IMR-90 (cell line): Measurements from ENCODE around the gene TLR3. TPM values are rescaled to one million over a fixed set of nuclear protein-coding genes. Genes with fewer than 3 reads are reported as not detected.

Experiments used
- ATAC-seq: fragments of 200-7000 bp; cut with Tn5 transposase; 2 replicates; pipeline ENCODE4 v1.9.1; 2020; ENCODE audit warnings: low read depth, mild to moderate bottlenecking, moderate library complexity
- BruUV-seq: library from RNA; stranded (reverse); fragments of 400-500 nt; replicated peaks from 2 replicates; lab custom pipeline; 2021; lab: Mats Ljungman, UMichigan
- CTCF ChIA-PET: fragments of 300-600 bp; formaldehyde crosslinking; extraction: SDS; loops from one replicate; lab custom pipeline; 2021; ENCODE audit warnings: antibody characterized with exemption; lab: Yijun Ruan, JAX
- POLR2A ChIA-PET: fragments of 300-600 bp; sonication (Branson Sonifier 250); formaldehyde crosslinking; loops from one replicate; lab custom pipeline; 2022; ENCODE audit warnings: antibody characterized with exemption; ENCODE audit not compliant: unreplicated experiment; lab: Charles Lee
- DNase-seq: peaks from one replicate; pipeline ENCODE4 v3.0.0; 2013
- H2AFZ ChIP-seq: replicated peaks from 2 replicates; pipeline ENCODE3; 2013; ENCODE audit warnings: low read length, mild to moderate bottlenecking; ENCODE audit not compliant: poor library complexity
- H2AK5ac ChIP-seq: 2 replicates; pipeline ENCODE4 v1.6.1; 2013; ENCODE audit warnings: low read depth, low read length, inconsistent platforms
- H2AK9ac ChIP-seq: replicated peaks from 2 replicates; pipeline ENCODE3; 2013; ENCODE audit warnings: mild to moderate bottlenecking, low read depth, low read length, moderate library complexity; ENCODE audit not compliant: poor library complexity
- H2BK120ac ChIP-seq: 2 replicates; pipeline ENCODE4 v1.6.1; 2013; ENCODE audit warnings: low read depth, low read length, inconsistent platforms
- H2BK15ac ChIP-seq: 3 replicates; pipeline ENCODE4 v1.6.1; 2013; ENCODE audit warnings: low read depth, low read length, inconsistent platforms
- H2BK20ac ChIP-seq: 2 replicates; pipeline ENCODE4 v1.6.1; 2013; ENCODE audit warnings: low read depth, mild to moderate bottlenecking, inconsistent platforms, low read length, moderate library complexity
- H2BK5ac ChIP-seq: 2 replicates; pipeline ENCODE4 v1.6.1; 2013; ENCODE audit warnings: mild to moderate bottlenecking, low read depth, low read length, inconsistent platforms; ENCODE audit not compliant: poor library complexity, severe bottlenecking
- H3K14ac ChIP-seq: replicated peaks from 2 replicates; pipeline ENCODE4 v1.6.1; 2013; ENCODE audit warnings: low read depth, low read length, inconsistent platforms
- H3K18ac ChIP-seq: 2 replicates; pipeline ENCODE4 v1.6.1; 2013; ENCODE audit warnings: low read depth, low read length, control low read depth
- H3K23ac ChIP-seq: 2 replicates; pipeline ENCODE4 v1.6.1; 2013; ENCODE audit warnings: low read depth, low read length, inconsistent platforms
- H3K27ac ChIP-seq: 2 replicates; pipeline ENCODE4 v1.5.1; 2013; ENCODE audit warnings: mild to moderate bottlenecking, control low read depth, low read length; ENCODE audit not compliant: insufficient read depth
- H3K27me3 ChIP-seq: 2 replicates; pipeline ENCODE4 v1.6.1; 2013; ENCODE audit warnings: low read length; ENCODE audit not compliant: control insufficient read depth, insufficient read depth
- H3K36me3 ChIP-seq: 2 replicates; pipeline ENCODE4 v1.6.1; 2013; ENCODE audit warnings: low read length, mixed read lengths; ENCODE audit not compliant: control insufficient read depth, insufficient read depth
- H3K4ac ChIP-seq: 2 replicates; pipeline ENCODE4 v1.6.1; 2013; ENCODE audit warnings: low read depth, low read length, inconsistent platforms
- H3K4me1 ChIP-seq: 2 replicates; pipeline ENCODE4 v1.6.1; 2013; ENCODE audit warnings: low read length, mixed read lengths; ENCODE audit not compliant: control insufficient read depth, insufficient read depth
- H3K4me2 ChIP-seq: 2 replicates; pipeline ENCODE4 v1.6.1; 2013; ENCODE audit warnings: low read depth, mild to moderate bottlenecking, control low read depth, low read length, moderate library complexity
- H3K4me3 ChIP-seq: 2 replicates; pipeline ENCODE4 v1.5.1; 2013; ENCODE audit warnings: low read depth, mild to moderate bottlenecking, control low read depth, low read length, moderate library complexity; ENCODE audit not compliant: insufficient read depth
- H3K56ac ChIP-seq: 2 replicates; pipeline ENCODE4 v1.6.1; 2013; ENCODE audit warnings: low read length, inconsistent platforms; ENCODE audit not compliant: insufficient read depth; ENCODE audit errors: extremely low read depth
- H3K79me1 ChIP-seq, 2 experiments: 2 replicates each; pipeline ENCODE4 v1.6.1; 2013; ENCODE audit warnings: low read length in 2 of 2, inconsistent platforms in 1 of 2, low read depth in 1 of 2
- H3K9ac ChIP-seq: 2 replicates; pipeline ENCODE4 v1.6.1; 2013; ENCODE audit warnings: low read depth, low read length, control low read depth
- H3K9me1 ChIP-seq: 2 replicates; pipeline ENCODE4 v1.6.1; 2013; ENCODE audit warnings: low read length, inconsistent platforms; ENCODE audit not compliant: insufficient read depth
- H3K9me3 ChIP-seq: 2 replicates; pipeline ENCODE4 v1.6.1; 2013; ENCODE audit warnings: low read length; ENCODE audit not compliant: control insufficient read depth, insufficient read depth
- H4K20me1 ChIP-seq: 2 replicates; pipeline ENCODE4 v1.6.1; 2013; ENCODE audit warnings: low read length, inconsistent platforms; ENCODE audit not compliant: insufficient read depth
- H4K5ac ChIP-seq: 2 replicates; pipeline ENCODE4 v1.6.1; 2013; ENCODE audit warnings: mild to moderate bottlenecking, low read depth, low read length, control low read depth
- H4K8ac ChIP-seq, 2 experiments: 2 replicates each; pipeline ENCODE4 v1.6.1; 2013; ENCODE audit warnings: low read depth in 2 of 2, low read length in 2 of 2, control low read depth in 1 of 2, inconsistent platforms in 1 of 2
- H4K91ac ChIP-seq: 2 replicates; pipeline ENCODE4 v1.6.1; 2013; ENCODE audit warnings: low read depth, low read length, inconsistent platforms; ENCODE audit not compliant: insufficient read depth
- CEBPB ChIP-seq: IDR thresholded peaks from 2 replicates; pipeline ENCODE4 v1.6.1; 2012; ENCODE audit warnings: low read depth, low read length, improper control_type of control experiment
- CHD1 ChIP-seq: IDR thresholded peaks from 2 replicates; pipeline ENCODE4 v1.6.1; 2012; ENCODE audit warnings: low read depth, low read length, improper control_type of control experiment
- CTCF ChIP-seq: conservative IDR thresholded peaks from 2 replicates; pipeline ENCODE4 v1.5.1; 2012; ENCODE audit warnings: mild to moderate bottlenecking, low read depth, low read length, improper control_type of control experiment
- FOS ChIP-seq: fragments of 150-350 bp; IDR thresholded peaks from 2 replicates; pipeline ENCODE4 v1.6.1; 2016; ENCODE audit warnings: low read depth, low read length
- MAFK ChIP-seq: IDR thresholded peaks from 2 replicates; pipeline ENCODE4 v1.6.1; 2012; ENCODE audit warnings: low read depth, low read length, improper control_type of control experiment
- MAZ ChIP-seq: IDR thresholded peaks from 2 replicates; pipeline ENCODE4 v1.6.1; 2012; ENCODE audit warnings: low read depth, mild to moderate bottlenecking, low read length, improper control_type of control experiment, moderate library complexity, borderline replicate concordance
- MXI1 ChIP-seq: IDR thresholded peaks from 2 replicates; pipeline ENCODE4 v1.6.1; 2012; ENCODE audit warnings: low read depth, mild to moderate bottlenecking, low read length, moderate library complexity, borderline replicate concordance
- NFE2L2 ChIP-seq: fragments of 150-350 bp; IDR thresholded peaks from 2 replicates; pipeline ENCODE4 v1.6.1; 2016; ENCODE audit warnings: low read depth, mild to moderate bottlenecking, low read length
- POLR2A ChIP-seq: IDR thresholded peaks from 2 replicates; pipeline ENCODE4 v1.6.1; 2012; ENCODE audit warnings: mild to moderate bottlenecking, low read depth, low read length
- RCOR1 ChIP-seq: IDR thresholded peaks from 2 replicates; pipeline ENCODE4 v1.6.1; 2012; ENCODE audit warnings: mild to moderate bottlenecking, low read length, improper control_type of control experiment; ENCODE audit not compliant: insufficient replicate concordance
- RFX5 ChIP-seq: IDR thresholded peaks from 2 replicates; pipeline ENCODE4 v1.8.0; 2012; ENCODE audit warnings: low read depth, mild to moderate bottlenecking, low read length, moderate library complexity
- SMC3 ChIP-seq: fragments of 150-350 bp; IDR thresholded peaks from 2 replicates; pipeline ENCODE4 v1.6.1; 2016; ENCODE audit warnings: low read depth, mild to moderate bottlenecking, antibody characterized with exemption, low read length, moderate library complexity
- WGBS, 2 experiments: methylation state at CpG; one replicate each; pipeline versions ENCODE4 v1.1.5 to v1.1.7; 2013; ENCODE audit warnings: missing lambda C conversion rate in 2 of 2; ENCODE audit not compliant: insufficient read length in 1 of 2; ENCODE audit errors: extremely low coverage in 2 of 2; 5-methylcytosine and 5-hydroxymethylcytosine counted together
- dilution Hi-C: fragments of 300-500 bp; cut with HindIII; formaldehyde crosslinking; loops from one replicate; pipeline ENCODE4 v1.14.3; 2018; ENCODE audit warnings: low sequenced_read_pairs; ENCODE audit not compliant: unreplicated experiment
- in situ Hi-C: fragments of 300-500 bp; cut with MboI; formaldehyde crosslinking; loops from 3 replicates; pipeline ENCODE4 v1.14.3; 2019; ENCODE audit warnings: low sequenced_read_pairs, inconsistent platforms, mixed read lengths
- intact Hi-C: fragments of 100-400 bp; cut with micrococcal nuclease; formaldehyde crosslinking; loops from 2 replicates; pipeline ENCODE4 v1.10.0; 2022
- polyA plus RNA-seq, 3 experiments: library from polyadenylated mRNA; depleted of rRNA; stranded (reverse); fragments of >200 nt; gene quantifications; 2 replicates each; pipeline ENCODE4 v1.2.3, GENCODE V29; 2012; ENCODE audit warnings: low replicate concordance in 1 of 3
- total RNA-seq: library from RNA; depleted of rRNA; stranded (reverse); fragments of >200 nt; gene quantifications from 2 replicates; pipeline ENCODE4 v1.2.3, GENCODE V29; 2012
- TF ChIP-seq, protein P1 (sequence below): fragments of 150-350 bp; IDR thresholded peaks from 2 replicates; pipeline ENCODE4 v1.6.1; 2017; ENCODE audit warnings: mild to moderate bottlenecking, antibody characterized with exemption, low read length, low read depth

The TLR3 gene
- total and polyA plus RNA-seq, 2 of the 4 experiments (the other 2 are of a cell fraction): 0.12 to 0.36 TPM

GRCh38 chr4:186037692-186038658, 31.0 kb upstream of the TLR3 start:
- DNase-seq: peak; percentile 80
- Histone ChIP-seq H3K4ac (no peak overlapping the region), H4K5ac (no peak overlapping the region), H3K9me3 (peaks cover 9% of the 10 kb centered on the region), H4K91ac (no peak overlapping the region), H2BK5ac (no peak overlapping the region), H3K9me1 (no peaks in the 10 kb centered on the region), H2AK5ac (no peak overlapping the region), H2BK20ac (no peak overlapping the region), H3K79me1 (no peaks in the 10 kb centered on the region), H3K4me1 (no peaks in the 10 kb centered on the region), H2AFZ (no peak overlapping the region), H2BK15ac (no peak overlapping the region), H3K56ac (no peak overlapping the region), H3K9ac (no peak overlapping the region), H3K4me3 (no peak overlapping the region), H3K4me2 (no peak overlapping the region), H2BK120ac (no peak overlapping the region), H3K18ac (no peak overlapping the region), H3K27ac (no peak overlapping the region), H3K14ac (no peak overlapping the region), H2AK9ac (no peak overlapping the region), H4K8ac (no peak overlapping the region), H4K20me1 (no peaks in the 10 kb centered on the region), H3K27me3 (peaks cover 17% of the 10 kb centered on the region), H3K36me3 (no peaks in the 10 kb centered on the region), H3K23ac (no peak overlapping the region)
- no CpG with 5 or more reads among the region's 12 CpGs for WGBS, 2 experiments
- dilution Hi-C loops (no loop called here), in situ Hi-C loops (loop anchor here (25.0 kb wide), 2 partner anchors 551 to 851 kb away; no protein-coding TSS in a partner anchor), intact Hi-C loops (loop anchor here (1.0 to 10.0 kb wide), 3 partner anchors 97 to 1003 kb away; no protein-coding TSS in a partner anchor)
- ATAC-seq: peak; percentile 90
- no TSS peak for BruUV-seq
- POLR2A ChIA-PET: no interaction called here
- CTCF ChIA-PET: interaction anchor here (0.6 to 1.5 kb wide), 13 partner anchors 11 to 896 kb away, joined by 3 to 5 read pairs (median 3); no protein-coding TSS in a partner anchor
- TF ChIP-seq SMC3 (peak; percentile 66), NFE2L2 (no peak), MXI1 (no peak), RCOR1 (no peak), CTCF (peak; percentile 83), CEBPB (peak; percentile 21; the same call in 1 of the 2 replicates), CHD1 (no peak), FOS (no peak), RFX5 (no peak; the same call in 1 of the 2 replicates), POLR2A (no peak), MAZ (no peak), MAFK (no peak)
- TF ChIP-seq, protein P1, sequence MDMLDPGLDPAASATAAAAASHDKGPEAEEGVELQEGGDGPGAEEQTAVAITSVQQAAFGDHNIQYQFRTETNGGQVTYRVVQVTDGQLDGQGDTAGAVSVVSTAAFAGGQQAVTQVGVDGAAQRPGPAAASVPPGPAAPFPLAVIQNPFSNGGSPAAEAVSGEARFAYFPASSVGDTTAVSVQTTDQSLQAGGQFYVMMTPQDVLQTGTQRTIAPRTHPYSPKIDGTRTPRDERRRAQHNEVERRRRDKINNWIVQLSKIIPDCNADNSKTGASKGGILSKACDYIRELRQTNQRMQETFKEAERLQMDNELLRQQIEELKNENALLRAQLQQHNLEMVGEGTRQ: no peak
